GM21737 (cell line): ENCODE measurements around the gene PEAK1.
"Not testable (repeated sequence)": the region's sequence is repeated elsewhere in the genome, so short reads cannot be mapped to it uniquely, and the experiment has no call there.

Experiments used
- ATAC-seq: cut with Tn5 transposase; IDR thresholded peaks from one replicate; pipeline ENCODE4 v1.9.1; 2021; ENCODE audit warnings: mild to moderate bottlenecking, moderate library complexity; ENCODE audit not compliant: unreplicated experiment

The PEAK1 gene

GRCh38 chr15:77185242-77185785 lies 234.6 kb downstream of the PEAK1 start:
- no peak for ATAC-seq

GRCh38 chr15:77184352-77184751 lies 235.6 kb downstream of the PEAK1 start:
- ATAC-seq, result not testable (repeated sequence)

GRCh38 chr15:77183066-77183465 lies 236.8 kb downstream of the PEAK1 start:
- ATAC-seq, result no peak

GRCh38 chr15:77181305-77182074 lies 238.4 kb downstream of the PEAK1 start:
- peak; percentile 48 for ATAC-seq

- ATAC-seq, result no peak
These were observed 239.1 kb downstream of the PEAK1 start for GRCh38 chr15:77180757-77181156.

- ATAC-seq, result no peak
These were observed 239.6 kb downstream of the PEAK1 start for GRCh38 chr15:77180270-77180669.

GRCh38 chr15:77179541-77179998 lies 240.3 kb downstream of the PEAK1 start:
- no peak for ATAC-seq

GRCh38 chr15:77178411-77178810 lies 241.5 kb downstream of the PEAK1 start:
- ATAC-seq, result no peak

GRCh38 chr15:77176148-77176547 lies 243.8 kb downstream of the PEAK1 start:
- not testable (repeated sequence) for ATAC-seq

GRCh38 chr15:77173487-77173886 lies 246.4 kb downstream of the PEAK1 start:
- ATAC-seq, result no peak

GRCh38 chr15:77171221-77171967 lies 248.5 kb downstream of the PEAK1 start:
- no peak for ATAC-seq

GRCh38 chr15:77168616-77169015 lies 251.3 kb downstream of the PEAK1 start:
- ATAC-seq, result no peak

GRCh38 chr15:77168141-77168540 lies 251.8 kb downstream of the PEAK1 start:
- no peak for ATAC-seq

GRCh38 chr15:77167406-77167805 lies 252.5 kb downstream of the PEAK1 start:
- ATAC-seq, result no peak

- no peak for ATAC-seq
These were observed 256.0 kb downstream of the PEAK1 start for GRCh38 chr15:77163781-77164384.

- no peak for ATAC-seq
These were observed 256.9 kb downstream of the PEAK1 start for GRCh38 chr15:77162872-77163633.

GRCh38 chr15:77160562-77161478 lies 259.1 kb downstream of the PEAK1 start:
- no peak for ATAC-seq

- not testable (repeated sequence) for ATAC-seq
These were observed 263.9 kb downstream of the PEAK1 start for GRCh38 chr15:77156000-77156399.

- ATAC-seq, result no peak
These were observed 271.7 kb downstream of the PEAK1 start for GRCh38 chr15:77148191-77148590.

GRCh38 chr15:77145370-77145769 lies 274.5 kb downstream of the PEAK1 start:
- ATAC-seq, result no peak
